Activated gamma-delta T cell (primary cell): Measurements from ENCODE around the gene GIN1.

Experiments
- DNase-seq: peaks from one replicate; lab custom pipeline; 2025; lab: John Stamatoyannopoulos, UW

Gene GIN1

DNA sequence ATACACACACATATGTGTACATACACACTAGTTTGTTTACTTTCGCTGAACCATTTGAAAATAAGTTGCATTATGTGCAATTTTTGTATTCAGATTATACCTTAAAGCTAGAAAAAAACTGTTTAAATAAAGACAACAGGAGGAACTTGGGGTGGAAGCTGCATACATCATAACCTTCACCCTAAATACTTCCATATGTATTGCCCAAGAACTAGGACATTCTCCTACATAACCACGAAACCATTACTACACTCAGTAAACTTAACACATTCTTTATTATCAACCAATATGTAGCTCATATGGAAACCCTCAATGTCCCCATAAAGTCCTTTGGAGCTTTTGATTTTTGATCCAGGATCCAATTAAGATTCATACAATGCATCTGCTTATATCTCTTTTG is 83.3 kb downstream of the GIN1 start:
- no peak for DNase-seq
